ENCODE data around the gene TRAPPC8.

The TRAPPC8 gene

DNA sequence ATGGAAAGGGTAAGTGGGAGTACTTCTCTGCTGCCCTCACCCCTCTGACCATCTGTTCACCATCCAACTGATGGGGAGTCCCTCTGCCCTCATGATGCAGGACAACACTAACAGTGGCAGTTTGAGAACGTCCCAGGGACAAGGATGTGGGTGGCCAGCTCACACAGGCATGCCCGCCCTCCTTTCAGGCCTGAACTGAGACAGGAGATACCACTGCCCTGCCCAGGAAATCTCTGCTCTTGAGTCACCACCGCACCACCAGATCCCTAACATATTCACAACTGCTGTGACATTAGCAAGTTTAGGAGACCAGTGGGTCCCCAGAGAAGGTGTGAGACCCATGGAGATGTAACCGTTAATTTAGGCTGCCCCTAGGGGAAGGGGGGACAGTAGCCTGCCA, 66.2 kb downstream of the TRAPPC8 start:
- H3K4me3 ChIP-seq (ENCODE audit: low read depth, low read length) = no peak overlapping the region
- TF ChIP-seq, protein P1, sequence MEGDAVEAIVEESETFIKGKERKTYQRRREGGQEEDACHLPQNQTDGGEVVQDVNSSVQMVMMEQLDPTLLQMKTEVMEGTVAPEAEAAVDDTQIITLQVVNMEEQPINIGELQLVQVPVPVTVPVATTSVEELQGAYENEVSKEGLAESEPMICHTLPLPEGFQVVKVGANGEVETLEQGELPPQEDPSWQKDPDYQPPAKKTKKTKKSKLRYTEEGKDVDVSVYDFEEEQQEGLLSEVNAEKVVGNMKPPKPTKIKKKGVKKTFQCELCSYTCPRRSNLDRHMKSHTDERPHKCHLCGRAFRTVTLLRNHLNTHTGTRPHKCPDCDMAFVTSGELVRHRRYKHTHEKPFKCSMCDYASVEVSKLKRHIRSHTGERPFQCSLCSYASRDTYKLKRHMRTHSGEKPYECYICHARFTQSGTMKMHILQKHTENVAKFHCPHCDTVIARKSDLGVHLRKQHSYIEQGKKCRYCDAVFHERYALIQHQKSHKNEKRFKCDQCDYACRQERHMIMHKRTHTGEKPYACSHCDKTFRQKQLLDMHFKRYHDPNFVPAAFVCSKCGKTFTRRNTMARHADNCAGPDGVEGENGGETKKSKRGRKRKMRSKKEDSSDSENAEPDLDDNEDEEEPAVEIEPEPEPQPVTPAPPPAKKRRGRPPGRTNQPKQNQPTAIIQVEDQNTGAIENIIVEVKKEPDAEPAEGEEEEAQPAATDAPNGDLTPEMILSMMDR (IDR thresholded peaks at IDR 0.05; ENCODE audit: low read depth, low read length, missing control alignments) = no peak
- DNase-seq (ENCODE audit: low read depth) = no peak
- in situ Hi-C loops (cut with HindIII; ENCODE audit: low sequenced_read_pairs) = no loop called here

DNA sequence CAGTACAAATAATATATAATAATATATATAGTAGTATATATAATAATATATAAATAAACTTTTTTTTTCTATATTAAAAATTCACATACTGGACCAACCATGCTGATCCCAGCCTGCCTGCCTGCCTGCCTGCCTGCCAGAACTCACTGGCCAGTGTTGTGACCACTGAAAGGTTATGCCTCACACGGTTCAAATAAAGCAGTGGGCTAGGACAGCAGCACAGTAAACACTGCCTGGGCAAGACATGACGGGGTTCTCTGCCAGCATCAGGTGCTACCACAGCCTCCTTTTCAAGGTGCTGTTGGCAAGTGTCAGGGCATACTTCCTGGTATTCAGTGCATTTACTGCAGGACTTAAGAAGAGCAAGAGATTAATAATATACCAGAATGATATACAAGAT, 67.6 kb downstream of the TRAPPC8 start:
- in situ Hi-C loops (cut with HindIII; ENCODE audit: low sequenced_read_pairs) = no loop called here
- H3K4me3 ChIP-seq (ENCODE audit: low read depth, low read length) = no peak overlapping the region
- TF ChIP-seq, protein P1 (IDR thresholded peaks at IDR 0.05; ENCODE audit: low read depth, low read length, missing control alignments) = no peak
- DNase-seq (ENCODE audit: low read depth) = no peak

DNA sequence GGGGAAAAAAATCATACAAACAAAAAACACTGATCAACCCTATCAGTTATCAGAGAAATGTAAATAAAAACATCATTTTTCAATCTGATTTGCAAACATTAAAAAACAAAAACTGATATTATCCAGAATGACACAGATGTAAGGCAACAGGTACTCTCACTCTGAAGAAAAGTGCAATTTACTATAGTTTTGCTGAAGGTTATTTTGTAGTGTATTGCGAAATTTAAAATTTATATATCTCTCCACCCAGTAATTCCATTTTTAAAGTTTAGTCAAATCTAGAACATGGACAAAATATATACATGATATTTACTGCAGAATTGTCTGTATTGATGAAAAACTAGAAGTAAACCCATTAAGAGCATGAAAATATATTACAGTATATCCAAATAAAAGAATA, 79.8 kb downstream of the TRAPPC8 start:
- DNase-seq (ENCODE audit: low read depth) = no peak
- in situ Hi-C loops (cut with HindIII; ENCODE audit: low sequenced_read_pairs) = no loop called here
- no peak overlapping the region for H3K4me3 ChIP-seq (ENCODE audit: low read depth, low read length)
- TF ChIP-seq, protein P1 (IDR thresholded peaks at IDR 0.05; ENCODE audit: low read depth, low read length, missing control alignments) = no peak

DNA sequence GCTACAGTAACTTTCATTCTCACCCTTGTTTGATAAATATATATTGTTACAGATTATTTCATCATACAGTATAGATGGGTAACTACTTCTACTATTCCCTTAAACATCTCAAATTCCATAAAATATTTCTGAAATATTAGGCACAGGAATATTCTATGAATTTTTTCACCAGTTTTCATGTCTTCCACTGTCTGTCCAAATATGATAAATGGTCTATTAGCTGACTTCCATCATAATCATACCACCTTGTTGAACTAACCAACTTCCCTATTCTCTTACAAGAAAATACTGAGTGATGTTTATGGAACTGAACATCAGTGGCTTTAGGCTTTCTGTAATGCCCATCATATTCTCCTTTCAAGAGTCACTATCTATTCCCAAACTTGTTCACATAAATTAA, 82.4 kb downstream of the TRAPPC8 start:
- TF ChIP-seq, protein P1 (IDR thresholded peaks at IDR 0.05; ENCODE audit: low read depth, low read length, missing control alignments) = no peak
- in situ Hi-C loops (cut with HindIII; ENCODE audit: low sequenced_read_pairs) = no loop called here
- DNase-seq (ENCODE audit: low read depth) = no peak
- no peak overlapping the region for H3K4me3 ChIP-seq (ENCODE audit: low read depth, low read length)

DNA sequence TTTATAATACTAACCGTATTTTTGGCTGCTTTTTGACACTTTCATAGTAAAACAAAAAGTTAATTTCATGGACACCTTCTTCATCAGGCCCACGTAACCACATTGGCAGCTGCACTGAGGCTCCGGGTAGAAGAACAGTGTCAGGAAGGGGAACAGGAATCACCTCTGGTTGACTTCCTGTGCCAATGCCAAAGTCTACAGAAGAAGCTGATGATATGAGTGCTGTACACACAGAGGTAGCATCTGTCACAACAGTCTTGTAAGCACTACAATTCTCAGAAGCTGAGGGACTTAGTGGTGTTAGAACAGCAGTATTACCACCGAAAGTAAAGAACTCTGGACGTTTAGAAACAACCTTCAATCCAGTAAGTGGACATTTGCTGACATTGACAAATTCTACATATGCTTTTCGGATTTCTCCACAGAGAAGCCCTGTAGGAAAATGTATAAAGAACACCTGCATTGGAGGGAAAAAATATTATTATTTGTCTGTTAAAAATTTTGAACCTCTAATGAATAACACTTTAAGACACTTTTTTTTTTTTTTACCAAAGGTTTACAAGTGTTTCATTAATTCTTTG, 85.3 kb downstream of the TRAPPC8 start:
- in situ Hi-C loops (cut with HindIII; ENCODE audit: low sequenced_read_pairs) = no loop called here
- H3K4me3 ChIP-seq (ENCODE audit: low read depth, low read length) = no peak overlapping the region
- TF ChIP-seq, protein P1 (IDR thresholded peaks at IDR 0.05; ENCODE audit: low read depth, low read length, missing control alignments) = no peak
- DNase-seq (ENCODE audit: low read depth) = no peak

DNA sequence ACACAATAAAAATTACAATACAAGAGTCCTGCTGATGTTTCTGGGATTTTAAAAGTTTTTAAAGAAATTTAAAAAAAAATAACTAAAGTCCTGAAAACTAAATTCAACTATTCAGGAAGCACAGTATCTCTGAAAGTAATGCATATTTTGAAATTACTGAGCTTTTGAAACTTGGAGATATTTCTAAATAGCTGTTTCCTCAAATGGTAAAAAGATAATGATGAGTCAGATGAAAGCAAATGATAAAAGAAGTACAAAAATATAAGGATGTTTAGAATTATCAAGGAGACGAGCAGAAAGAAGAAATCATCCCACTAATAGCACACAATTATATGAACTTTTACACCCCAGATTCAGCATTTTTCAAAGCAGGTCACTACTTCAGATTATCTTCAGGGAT, 92.1 kb downstream of the TRAPPC8 start:
- in situ Hi-C loops (cut with HindIII; ENCODE audit: low sequenced_read_pairs) = no loop called here
- no peak for DNase-seq (ENCODE audit: low read depth)
- no peak overlapping the region for H3K4me3 ChIP-seq (ENCODE audit: low read depth, low read length)
- TF ChIP-seq, protein P1 (IDR thresholded peaks at IDR 0.05; ENCODE audit: low read depth, low read length, missing control alignments) = no peak
